Vagina (tissue), 2 donors: ENCODE measurements around the gene CPSF7. TPM values are rescaled to one million over a fixed set of nuclear protein-coding genes. Genes with fewer than 3 reads are reported as not detected.

Source experiments
- DNase-seq, 2 donors: peaks; one replicate each; pipeline ENCODE4 v3.0.0-alpha.2; 2017; ENCODE audit errors: extremely low spot score in 2 of 2
- H3K27ac ChIP-seq: fragments of 200-600 bp; sonication (generic); one replicate; pipeline ENCODE4 v1.5.1; 2019
- H3K27me3 ChIP-seq: fragments of 200-600 bp; sonication (generic); one replicate; pipeline ENCODE4 v1.5.1; 2019
- H3K36me3 ChIP-seq, 2 donors: fragments of 200-600 bp; sonication (generic); one replicate each; pipeline ENCODE4 v1.5.1; 2017 to 2019
- H3K4me1 ChIP-seq: fragments of 200-600 bp; sonication (generic); one replicate; pipeline ENCODE4 v1.5.1; 2019
- H3K4me3 ChIP-seq, 2 donors: fragments of 200-600 bp; sonication (generic); 1 replicate in 1 of 2; 2 replicates in 1 of 2; pipeline ENCODE4 v1.5.1; 2016 to 2019
- H3K9me3 ChIP-seq: fragments of 200-600 bp; sonication (generic); one replicate; pipeline ENCODE4 v1.5.1; 2019
- POLR2A ChIP-seq, 2 donors: fragments of 450-650 bp; IDR thresholded peaks; one replicate each; pipeline ENCODE4 v1.6.1; 2017; ENCODE audit warnings: antibody characterized with exemption in 2 of 2, mild to moderate bottlenecking in 2 of 2, moderate library complexity in 2 of 2
- POLR2AphosphoS5 ChIP-seq, 2 donors: sonication (generic); formaldehyde crosslinking; IDR thresholded peaks; one replicate each; pipeline ENCODE4 v1.9.0; 2017; ENCODE audit warnings: antibody characterized with exemption in 2 of 2, mild to moderate bottlenecking in 2 of 2, low read depth in 1 of 2; ENCODE audit not compliant: insufficient read depth in 1 of 2
- intact Hi-C: fragments of 100-400 bp; cut with DNase I; formaldehyde crosslinking; loops from one replicate; pipeline ENCODE4 v1.15.1; 2023
- total RNA-seq: library from RNA; depleted of rRNA; stranded (reverse); fragments of >200 nt; gene quantifications from one replicate; pipeline ENCODE4 v1.2.3, GENCODE V29; 2016
- TF ChIP-seq, protein P1 (sequence below), 3 experiments: fragments of 450-650 bp in 2 of 3; fragments of 200-600 bp in 1 of 3; sonication (generic) in 1 of 3; IDR thresholded peaks; one replicate each; pipeline ENCODE4 v1.5.1; 2017 to 2019; ENCODE audit warnings: antibody characterized with exemption in 3 of 3, mild to moderate bottlenecking in 2 of 3, moderate library complexity in 2 of 3

The CPSF7 gene
- total RNA-seq, 1 donor from 2014 or later: 50.8 TPM

DNA sequence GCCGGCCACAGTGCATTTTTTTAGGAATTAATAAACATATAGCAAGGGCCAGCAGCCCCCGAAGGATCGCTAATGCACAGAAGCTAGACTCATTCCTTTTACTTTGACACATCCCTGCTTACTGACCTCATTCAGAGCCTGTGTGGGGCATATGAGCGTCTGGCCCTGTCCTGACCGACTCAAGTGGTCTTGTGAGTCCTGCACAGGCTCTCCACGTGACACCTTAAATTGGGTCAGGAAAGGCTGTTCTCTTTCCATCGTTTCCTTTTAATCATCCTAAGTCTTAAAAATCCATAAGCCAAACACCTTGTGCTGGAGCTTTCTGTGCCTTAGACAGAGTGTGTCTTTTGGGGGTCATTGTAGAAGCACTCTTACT lies 18.8 kb upstream of the CPSF7 start:
- H3K4me3 ChIP-seq: no peak overlapping the region
- H3K27me3 ChIP-seq: no peaks in the 10 kb centered on the region
- intact Hi-C loops: loop anchor here (10.0 kb wide), 1 partner anchor 66 kb away; no protein-coding TSS in a partner anchor
- peaks cover 0 to 31% of the 10 kb centered on the region in 2 donors for H3K36me3 ChIP-seq
- H3K4me1 ChIP-seq: peaks cover 9% of the 10 kb centered on the region
- TF ChIP-seq, protein P1, sequence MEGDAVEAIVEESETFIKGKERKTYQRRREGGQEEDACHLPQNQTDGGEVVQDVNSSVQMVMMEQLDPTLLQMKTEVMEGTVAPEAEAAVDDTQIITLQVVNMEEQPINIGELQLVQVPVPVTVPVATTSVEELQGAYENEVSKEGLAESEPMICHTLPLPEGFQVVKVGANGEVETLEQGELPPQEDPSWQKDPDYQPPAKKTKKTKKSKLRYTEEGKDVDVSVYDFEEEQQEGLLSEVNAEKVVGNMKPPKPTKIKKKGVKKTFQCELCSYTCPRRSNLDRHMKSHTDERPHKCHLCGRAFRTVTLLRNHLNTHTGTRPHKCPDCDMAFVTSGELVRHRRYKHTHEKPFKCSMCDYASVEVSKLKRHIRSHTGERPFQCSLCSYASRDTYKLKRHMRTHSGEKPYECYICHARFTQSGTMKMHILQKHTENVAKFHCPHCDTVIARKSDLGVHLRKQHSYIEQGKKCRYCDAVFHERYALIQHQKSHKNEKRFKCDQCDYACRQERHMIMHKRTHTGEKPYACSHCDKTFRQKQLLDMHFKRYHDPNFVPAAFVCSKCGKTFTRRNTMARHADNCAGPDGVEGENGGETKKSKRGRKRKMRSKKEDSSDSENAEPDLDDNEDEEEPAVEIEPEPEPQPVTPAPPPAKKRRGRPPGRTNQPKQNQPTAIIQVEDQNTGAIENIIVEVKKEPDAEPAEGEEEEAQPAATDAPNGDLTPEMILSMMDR (IDR thresholded peaks at IDR 0.05): no peak
- TF ChIP-seq POLR2AphosphoS5 (IDR thresholded peaks at IDR 0.05; ENCODE audit: insufficient read depth in 1 of 2, low read depth in 1 of 2) (no peak), POLR2A (IDR thresholded peaks at IDR 0.05) (no peak)
- H3K9me3 ChIP-seq: no peaks in the 10 kb centered on the region
- H3K27ac ChIP-seq: no peak overlapping the region
- DNase-seq: no peak

- H3K36me3 ChIP-seq: peaks cover 0 to 31% of the 10 kb centered on the region in 2 donors
- DNase-seq: no peak
- no peak overlapping the region for H3K27ac ChIP-seq
- no peaks in the 10 kb centered on the region for H3K9me3 ChIP-seq
- peaks cover 9% of the 10 kb centered on the region for H3K4me1 ChIP-seq
- intact Hi-C loops: loop anchor here (10.0 kb wide), 1 partner anchor 67 kb away; no protein-coding TSS in a partner anchor
- TF ChIP-seq, protein P1 (IDR thresholded peaks at IDR 0.05): no peak
- no peak for TF ChIP-seq POLR2A (IDR thresholded peaks at IDR 0.05)
- TF ChIP-seq POLR2AphosphoS5 (IDR thresholded peaks at IDR 0.05; ENCODE audit: insufficient read depth in 1 of 2, low read depth in 1 of 2): no peak
- no peaks in the 10 kb centered on the region for H3K27me3 ChIP-seq
- H3K4me3 ChIP-seq: no peak overlapping the region
These were observed 18.1 kb upstream of the CPSF7 start for GRCh38 chr11:61447601-61448551.

DNA sequence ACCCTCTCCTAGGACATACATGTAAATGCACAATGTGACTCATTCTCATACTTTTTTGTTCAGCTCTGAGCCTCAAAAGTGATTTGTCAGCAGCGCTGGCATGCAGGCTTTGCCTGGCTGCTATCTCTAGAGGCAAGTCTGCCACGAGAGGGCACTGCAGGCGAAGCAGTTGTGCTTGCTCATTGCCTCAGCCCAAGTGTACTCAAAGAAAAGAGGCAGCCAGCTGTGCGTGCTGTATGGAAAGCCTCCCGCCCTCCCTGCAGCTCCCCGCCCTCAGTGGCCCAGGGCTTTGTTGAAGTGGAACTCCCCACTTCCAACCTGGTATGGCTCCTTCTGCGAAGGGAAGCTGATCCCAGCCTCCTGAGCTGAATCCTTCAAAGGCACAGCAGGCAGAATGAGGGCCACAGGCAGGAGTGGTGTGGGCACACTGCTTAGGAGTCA lies 16.5 kb upstream of the CPSF7 start:
- Histone ChIP-seq H3K9me3 (no peaks in the 10 kb centered on the region), H3K4me1 (peaks cover 9% of the 10 kb centered on the region), H3K36me3 (peaks cover 0 to 31% of the 10 kb centered on the region in 2 donors), H3K4me3 (no peak overlapping the region), H3K27ac (peak overlapping the region; percentile 47), H3K27me3 (no peaks in the 10 kb centered on the region)
- TF ChIP-seq, protein P1 (IDR thresholded peaks at IDR 0.05): peak; percentile 56 to 77 (median 75)
- TF ChIP-seq POLR2A (IDR thresholded peaks at IDR 0.05) (no peak), POLR2AphosphoS5 (IDR thresholded peaks at IDR 0.05; ENCODE audit: insufficient read depth in 1 of 2, low read depth in 1 of 2) (peak; percentile 36 to 79)
- intact Hi-C loops: loop anchor here (10.0 kb wide), 1 partner anchor 69 kb away; no protein-coding TSS in a partner anchor
- DNase-seq: peak in 1 of 2 donors; percentile 90

DNA sequence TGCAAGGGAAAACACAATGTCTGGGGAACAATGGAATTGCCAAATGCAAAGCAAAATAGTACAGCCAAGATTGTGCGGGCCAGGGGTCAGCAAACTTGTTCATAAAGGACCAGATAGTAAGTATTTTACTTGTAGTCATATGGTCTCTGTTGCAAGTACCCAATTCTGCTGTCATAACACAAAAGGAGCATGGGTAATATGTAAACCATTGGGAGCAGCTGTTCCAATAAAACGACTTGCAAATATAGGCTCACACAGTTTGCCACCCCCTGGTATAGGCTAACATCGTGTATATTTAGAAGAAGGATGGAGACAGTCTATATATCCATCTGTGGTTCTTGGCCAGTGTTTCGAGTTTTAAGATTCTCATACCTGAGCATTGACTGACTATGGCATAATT lies 15.7 kb upstream of the CPSF7 start:
- intact Hi-C loops: loop anchor here (10.0 kb wide), 1 partner anchor 69 kb away; no protein-coding TSS in a partner anchor
- TF ChIP-seq POLR2AphosphoS5 (IDR thresholded peaks at IDR 0.05; ENCODE audit: insufficient read depth in 1 of 2, low read depth in 1 of 2) (no peak), POLR2A (IDR thresholded peaks at IDR 0.05) (no peak)
- TF ChIP-seq, protein P1 (IDR thresholded peaks at IDR 0.05): no peak
- Histone ChIP-seq H3K4me1 (peaks cover 9% of the 10 kb centered on the region), H3K27ac (peak overlapping the region; percentile 47), H3K4me3 (no peak overlapping the region), H3K9me3 (no peaks in the 10 kb centered on the region), H3K27me3 (no peaks in the 10 kb centered on the region), H3K36me3 (peaks cover 0 to 31% of the 10 kb centered on the region in 2 donors)
- no peak for DNase-seq
